Rectal smooth muscle tissue (tissue), 1 donor: ENCODE data around the gene COMMD1.

ENCODE experiments used
- H3K27ac ChIP-seq: one replicate; pipeline ENCODE4 v1.7.0; 2013; ENCODE audit warnings: low read depth, low read length, inconsistent platforms
- H3K27me3 ChIP-seq: one replicate; pipeline ENCODE4 v1.7.0; 2013; ENCODE audit warnings: low read length; ENCODE audit not compliant: control insufficient read depth, insufficient read depth
- H3K36me3 ChIP-seq: one replicate; pipeline ENCODE4 v1.7.0; 2013; ENCODE audit warnings: low read length; ENCODE audit not compliant: control insufficient read depth, insufficient read depth
- H3K4me1 ChIP-seq: one replicate; pipeline ENCODE4 v1.7.0; 2013; ENCODE audit warnings: low read length; ENCODE audit not compliant: control insufficient read depth, insufficient read depth
- H3K4me3 ChIP-seq: one replicate; pipeline ENCODE4 v1.7.0; 2013; ENCODE audit warnings: low read length
- H3K9ac ChIP-seq: one replicate; pipeline ENCODE4 v1.7.0; 2013; ENCODE audit warnings: low read length

The COMMD1 gene

GRCh38 chr2:61928826-61929461 lies 23.5 kb downstream of the COMMD1 start:
- Histone ChIP-seq H3K27me3 (no peaks in the 10 kb centered on the region), H3K4me1 (no peaks in the 10 kb centered on the region), H3K36me3 (no peaks in the 10 kb centered on the region), H3K4me3 (no peak overlapping the region), H3K9ac (no peak overlapping the region), H3K27ac (no peak overlapping the region)

- H3K4me1 ChIP-seq = no peaks in the 10 kb centered on the region
- no peak overlapping the region for H3K4me3 ChIP-seq
- H3K9ac ChIP-seq = no peak overlapping the region
- H3K36me3 ChIP-seq = no peaks in the 10 kb centered on the region
- H3K27ac ChIP-seq = no peak overlapping the region
- H3K27me3 ChIP-seq = no peaks in the 10 kb centered on the region
Measured at GRCh38 chr2:61937098-61937497, 31.6 kb downstream of the COMMD1 start.

- no peaks in the 10 kb centered on the region for H3K4me1 ChIP-seq
- no peak overlapping the region for H3K27ac ChIP-seq
- no peaks in the 10 kb centered on the region for H3K27me3 ChIP-seq
- H3K9ac ChIP-seq = no peak overlapping the region
- no peak overlapping the region for H3K4me3 ChIP-seq
- no peaks in the 10 kb centered on the region for H3K36me3 ChIP-seq
Measured at GRCh38 chr2:61937886-61938285, 32.4 kb downstream of the COMMD1 start.

- H3K36me3 ChIP-seq = no peaks in the 10 kb centered on the region
- H3K4me3 ChIP-seq = no peak overlapping the region
- no peak overlapping the region for H3K9ac ChIP-seq
- no peaks in the 10 kb centered on the region for H3K4me1 ChIP-seq
- no peak overlapping the region for H3K27ac ChIP-seq
- no peaks in the 10 kb centered on the region for H3K27me3 ChIP-seq
Measured at GRCh38 chr2:61938511-61938910, 33.0 kb downstream of the COMMD1 start.

- Histone ChIP-seq H3K36me3 (no peaks in the 10 kb centered on the region), H3K4me1 (no peaks in the 10 kb centered on the region), H3K27me3 (no peaks in the 10 kb centered on the region), H3K27ac (no peak overlapping the region), H3K4me3 (no peak overlapping the region), H3K9ac (no peak overlapping the region)
Measured at GRCh38 chr2:61943251-61943650, 37.8 kb downstream of the COMMD1 start.

- no peak overlapping the region for H3K4me3 ChIP-seq
- H3K4me1 ChIP-seq = peaks cover 2% of the 10 kb centered on the region
Measured at GRCh38 chr2:61946666-61947065, 41.2 kb downstream of the COMMD1 start.

GRCh38 chr2:61948661-61949457 lies 43.4 kb downstream of the COMMD1 start:
- no peaks in the 10 kb centered on the region for H3K36me3 ChIP-seq
- no peak overlapping the region for H3K27ac ChIP-seq

More at GRCh38 chr2:61946666-61947065, 41.2 kb downstream of the COMMD1 start:
- Histone ChIP-seq H3K27me3 (no peaks in the 10 kb centered on the region), H3K27ac (no peak overlapping the region), H3K9ac (no peak overlapping the region), H3K36me3 (no peaks in the 10 kb centered on the region)

GRCh38 chr2:61949458-61949713 lies 43.9 kb downstream of the COMMD1 start:
- Histone ChIP-seq H3K27ac (no peak overlapping the region), H3K4me3 (no peak overlapping the region), H3K27me3 (no peaks in the 10 kb centered on the region), H3K4me1 (peaks cover 2% of the 10 kb centered on the region), H3K36me3 (no peaks in the 10 kb centered on the region), H3K9ac (no peak overlapping the region)

More at GRCh38 chr2:61948661-61949457, 43.4 kb downstream of the COMMD1 start:
- peaks cover 2% of the 10 kb centered on the region for H3K4me1 ChIP-seq
- no peaks in the 10 kb centered on the region for H3K27me3 ChIP-seq
- H3K4me3 ChIP-seq = no peak overlapping the region
- H3K9ac ChIP-seq = no peak overlapping the region

- peaks cover 2% of the 10 kb centered on the region for H3K4me1 ChIP-seq
- H3K27ac ChIP-seq = no peak overlapping the region
Measured at GRCh38 chr2:61949714-61950560, 44.5 kb downstream of the COMMD1 start.

GRCh38 chr2:61950571-61951315 lies 45.3 kb downstream of the COMMD1 start:
- no peak overlapping the region for H3K9ac ChIP-seq
- peaks cover 2% of the 10 kb centered on the region for H3K4me1 ChIP-seq
- no peaks in the 10 kb centered on the region for H3K36me3 ChIP-seq
- H3K27me3 ChIP-seq = no peaks in the 10 kb centered on the region
- no peak overlapping the region for H3K4me3 ChIP-seq
- no peak overlapping the region for H3K27ac ChIP-seq

More at GRCh38 chr2:61949714-61950560, 44.5 kb downstream of the COMMD1 start:
- H3K36me3 ChIP-seq = no peaks in the 10 kb centered on the region
- H3K27me3 ChIP-seq = no peaks in the 10 kb centered on the region
- no peak overlapping the region for H3K9ac ChIP-seq
- no peak overlapping the region for H3K4me3 ChIP-seq

GRCh38 chr2:61951881-61952280 lies 46.4 kb downstream of the COMMD1 start:
- no peaks in the 10 kb centered on the region for H3K36me3 ChIP-seq
- H3K4me1 ChIP-seq = peaks cover 2% of the 10 kb centered on the region
- H3K27ac ChIP-seq = no peak overlapping the region
- no peaks in the 10 kb centered on the region for H3K27me3 ChIP-seq
- H3K4me3 ChIP-seq = no peak overlapping the region
- no peak overlapping the region for H3K9ac ChIP-seq

- H3K27ac ChIP-seq = no peak overlapping the region
- H3K9ac ChIP-seq = no peak overlapping the region
- no peaks in the 10 kb centered on the region for H3K27me3 ChIP-seq
- H3K36me3 ChIP-seq = no peaks in the 10 kb centered on the region
- H3K4me3 ChIP-seq = no peak overlapping the region
- peaks cover 2% of the 10 kb centered on the region for H3K4me1 ChIP-seq
Measured at GRCh38 chr2:61952288-61952687, 46.8 kb downstream of the COMMD1 start.
